Hepatocyte (in vitro differentiated cells): ENCODE results near the gene ERMAP.

Experiments
- CTCF ChIP-seq: fragments of 200-600 bp; sonication (generic); IDR thresholded peaks from 2 replicates; pipeline ENCODE4 v1.5.1; 2016; ENCODE audit warnings: antibody characterized with exemption, mild to moderate bottlenecking; ENCODE audit not compliant: poor library complexity
- EZH2 ChIP-seq: fragments of 200-600 bp; sonication (generic); IDR thresholded peaks from 2 replicates; pipeline ENCODE4 v1.6.1; 2016; ENCODE audit warnings: antibody characterized with exemption, mild to moderate bottlenecking, borderline replicate concordance
- EZH2phosphoT487 ChIP-seq: fragments of 200-600 bp; sonication (generic); IDR thresholded peaks from one replicate; pipeline ENCODE4 v1.6.1; 2018; ENCODE audit warnings: antibody characterized with exemption, mild to moderate bottlenecking, low read depth, moderate library complexity; ENCODE audit not compliant: unreplicated experiment, severe bottlenecking

GRCh38 chr1:42776502-42776901 lies 40.4 kb upstream of the ERMAP start:
- no peak for TF ChIP-seq CTCF
- no peak for TF ChIP-seq EZH2
- no peak for TF ChIP-seq EZH2phosphoT487
